ENCODE measurements around the gene FARS2. TPM values are rescaled to one million over a fixed set of nuclear protein-coding genes. Genes with fewer than 3 reads are reported as not detected.

Gene FARS2
- total RNA-seq, 1 donor from 2014 or later: 16.5 TPM

GRCh38 chr6:5266423-5266822, 5.1 kb downstream of the FARS2 start:
- intact Hi-C loops (cut with DNase I): no loop called here
- H3K9me3 ChIP-seq: no peaks in the 10 kb centered on the region

GRCh38 chr6:5270093-5270680, 8.9 kb downstream of the FARS2 start:
- Histone ChIP-seq H3K9me3 (no peaks in the 10 kb centered on the region), H3K4me3 (no peak overlapping the region), H3K36me3 (no peaks in the 10 kb centered on the region), H3K27me3 (no peaks in the 10 kb centered on the region), H3K27ac (no peak overlapping the region), H3K4me1 (no peaks in the 10 kb centered on the region)
- intact Hi-C loops (cut with DNase I): no loop called here
- DNase-seq (ENCODE audit: extremely low spot score in 2 of 2): no peak
- TF ChIP-seq POLR2A (IDR thresholded peaks at IDR 0.05): no peak

More at GRCh38 chr6:5266423-5266822, 5.1 kb downstream of the FARS2 start:
- no peaks in the 10 kb centered on the region for H3K36me3 ChIP-seq
- no peaks in the 10 kb centered on the region for H3K27me3 ChIP-seq
- TF ChIP-seq POLR2A (IDR thresholded peaks at IDR 0.05) (no peak), POLR2AphosphoS5 (IDR thresholded peaks at IDR 0.05; ENCODE audit: insufficient read depth in 1 of 2, low read depth in 1 of 2) (no peak), CTCF (IDR thresholded peaks at IDR 0.05) (no peak)
- H3K27ac ChIP-seq: no peak overlapping the region
- peaks cover 11% of the 10 kb centered on the region for H3K4me1 ChIP-seq
- no peak overlapping the region for H3K4me3 ChIP-seq
- DNase-seq (ENCODE audit: extremely low spot score in 2 of 2): no peak

GRCh38 chr6:5271926-5272325, 10.6 kb downstream of the FARS2 start:
- Histone ChIP-seq H3K9me3 (no peaks in the 10 kb centered on the region), H3K4me1 (no peaks in the 10 kb centered on the region), H3K4me3 (no peak overlapping the region), H3K27ac (no peak overlapping the region), H3K36me3 (no peaks in the 10 kb centered on the region), H3K27me3 (no peaks in the 10 kb centered on the region)
- intact Hi-C loops (cut with DNase I): no loop called here
- TF ChIP-seq CTCF (IDR thresholded peaks at IDR 0.05): no peak
- no peak for TF ChIP-seq POLR2AphosphoS5 (IDR thresholded peaks at IDR 0.05; ENCODE audit: insufficient read depth in 1 of 2, low read depth in 1 of 2)
- TF ChIP-seq POLR2A (IDR thresholded peaks at IDR 0.05): no peak
- no peak for DNase-seq (ENCODE audit: extremely low spot score in 2 of 2)

GRCh38 chr6:5274231-5274630, 12.9 kb downstream of the FARS2 start:
- no peak for TF ChIP-seq POLR2AphosphoS5 (IDR thresholded peaks at IDR 0.05; ENCODE audit: insufficient read depth in 1 of 2, low read depth in 1 of 2)
- no peak for TF ChIP-seq POLR2A (IDR thresholded peaks at IDR 0.05)
- no peak for TF ChIP-seq CTCF (IDR thresholded peaks at IDR 0.05)

GRCh38 chr6:5275497-5275896, 14.2 kb downstream of the FARS2 start:
- no peak overlapping the region for H3K4me3 ChIP-seq
- no peaks in the 10 kb centered on the region for H3K36me3 ChIP-seq
- no peaks in the 10 kb centered on the region for H3K9me3 ChIP-seq
- H3K27ac ChIP-seq: no peak overlapping the region
- TF ChIP-seq POLR2AphosphoS5 (IDR thresholded peaks at IDR 0.05; ENCODE audit: insufficient read depth in 1 of 2, low read depth in 1 of 2) (no peak), CTCF (IDR thresholded peaks at IDR 0.05) (no peak), POLR2A (IDR thresholded peaks at IDR 0.05) (no peak)
- no peaks in the 10 kb centered on the region for H3K27me3 ChIP-seq
- H3K4me1 ChIP-seq: no peaks in the 10 kb centered on the region
- no peak for DNase-seq (ENCODE audit: extremely low spot score in 2 of 2)
- intact Hi-C loops (cut with DNase I): no loop called here

More at GRCh38 chr6:5274231-5274630, 12.9 kb downstream of the FARS2 start:
- Histone ChIP-seq H3K27me3 (no peaks in the 10 kb centered on the region), H3K9me3 (no peaks in the 10 kb centered on the region), H3K36me3 (no peaks in the 10 kb centered on the region), H3K27ac (no peak overlapping the region), H3K4me1 (no peaks in the 10 kb centered on the region), H3K4me3 (no peak overlapping the region)
- DNase-seq (ENCODE audit: extremely low spot score in 2 of 2): no peak
- intact Hi-C loops (cut with DNase I): no loop called here

All from vagina (tissue), 2 donors.